Measurements from ENCODE around the gene VSTM2B.
"Not testable (repeated sequence)": the region's sequence is repeated elsewhere in the genome, so short reads cannot be mapped to it uniquely, and the experiment has no call there.

The VSTM2B gene

DNA sequence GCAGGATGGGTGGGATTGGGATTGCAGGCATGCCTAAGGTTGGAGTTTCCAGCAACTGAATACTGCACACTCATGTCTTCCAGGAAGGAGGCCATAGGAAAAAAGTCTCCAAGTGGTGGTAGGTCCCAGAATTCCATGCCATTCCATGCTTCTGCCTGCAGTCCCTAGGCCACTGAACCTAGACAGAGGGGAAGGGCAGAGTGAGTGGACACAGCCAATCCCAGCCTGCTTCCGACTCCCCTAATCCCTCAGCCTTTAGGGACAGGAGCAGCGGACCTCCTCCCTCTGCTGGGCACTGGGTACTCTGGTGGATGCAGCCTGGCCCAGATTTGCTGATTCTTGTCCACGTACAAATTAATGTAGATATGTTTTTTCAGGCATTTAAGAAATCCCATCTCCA is 17.0 kb downstream of the VSTM2B start:
- FAIRE-seq, result no peak
- no peak for DNase-seq (ENCODE audit: insufficient read length, low spot score)

DNA sequence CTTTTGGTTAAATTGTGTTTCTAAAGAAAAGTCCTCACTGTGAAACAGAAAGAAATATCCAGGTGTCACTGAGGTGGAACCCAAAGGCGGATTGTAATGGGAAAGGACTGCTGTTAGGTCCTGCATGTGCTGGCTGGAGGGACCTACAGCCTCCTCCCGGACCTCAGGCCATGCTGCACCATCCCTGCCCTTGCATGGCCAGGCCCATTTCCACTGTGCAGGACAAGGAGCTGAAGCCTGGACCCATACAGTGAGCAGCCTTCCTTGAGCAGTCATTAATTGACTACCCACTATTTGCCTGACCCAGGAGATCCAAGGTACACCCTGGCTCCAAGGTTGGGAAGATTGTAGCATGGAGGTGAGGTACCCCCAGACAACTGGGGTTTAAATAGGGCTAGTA is 17.6 kb downstream of the VSTM2B start:
- no peak for DNase-seq (ENCODE audit: insufficient read length, low spot score)
- FAIRE-seq, result no peak

- FAIRE-seq (no peak), DNase-seq (ENCODE audit: insufficient read length, low spot score) (no peak)
These were observed 19.0 kb downstream of the VSTM2B start for GRCh38 chr19:29544656-29545360.

- not testable (repeated sequence) for DNase-seq (ENCODE audit: insufficient read length, low spot score); FAIRE-seq
These were observed 19.7 kb downstream of the VSTM2B start for GRCh38 chr19:29545447-29545846.

DNA sequence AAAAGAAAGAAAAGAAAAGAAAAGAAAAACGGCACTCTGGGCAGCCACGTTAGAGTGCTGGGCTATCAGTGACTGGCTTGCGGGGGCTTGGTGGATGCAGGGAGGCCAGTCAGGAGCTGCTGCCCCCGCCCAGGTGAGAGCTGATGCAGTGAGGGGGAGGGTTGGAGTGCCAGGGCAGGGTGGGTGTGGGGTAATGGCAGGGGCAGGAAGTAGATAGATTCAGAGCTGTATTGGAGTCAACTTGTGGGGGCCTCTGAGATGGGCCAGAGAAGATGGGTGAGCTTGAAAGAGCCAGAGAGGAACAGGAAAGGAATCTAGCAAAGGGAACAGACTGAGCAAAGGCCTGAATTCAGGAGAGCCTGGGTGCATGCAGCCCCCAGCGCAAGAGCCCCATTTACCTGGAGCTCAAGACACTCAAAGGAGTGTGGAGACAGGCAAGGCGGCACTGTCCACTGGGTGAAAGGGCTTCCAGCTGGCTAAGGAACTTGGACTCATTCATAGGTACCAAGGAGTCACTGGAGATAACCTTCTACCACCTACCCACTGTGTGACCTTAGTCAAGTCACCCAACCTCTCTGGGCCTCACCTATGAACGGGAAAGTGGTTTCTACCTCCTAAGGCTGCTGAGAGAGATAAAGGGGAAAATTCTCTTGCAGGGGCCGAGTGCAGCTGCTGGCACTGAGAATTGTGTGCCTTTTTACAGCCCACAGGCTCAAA is 20.2 kb downstream of the VSTM2B start:
- DNase-seq (ENCODE audit: insufficient read length, low spot score) (no peak), FAIRE-seq (no peak)

- DNase-seq (ENCODE audit: insufficient read length, low spot score) (no peak), FAIRE-seq (no peak)
These were observed 20.9 kb downstream of the VSTM2B start for GRCh38 chr19:29546583-29547190.

DNA sequence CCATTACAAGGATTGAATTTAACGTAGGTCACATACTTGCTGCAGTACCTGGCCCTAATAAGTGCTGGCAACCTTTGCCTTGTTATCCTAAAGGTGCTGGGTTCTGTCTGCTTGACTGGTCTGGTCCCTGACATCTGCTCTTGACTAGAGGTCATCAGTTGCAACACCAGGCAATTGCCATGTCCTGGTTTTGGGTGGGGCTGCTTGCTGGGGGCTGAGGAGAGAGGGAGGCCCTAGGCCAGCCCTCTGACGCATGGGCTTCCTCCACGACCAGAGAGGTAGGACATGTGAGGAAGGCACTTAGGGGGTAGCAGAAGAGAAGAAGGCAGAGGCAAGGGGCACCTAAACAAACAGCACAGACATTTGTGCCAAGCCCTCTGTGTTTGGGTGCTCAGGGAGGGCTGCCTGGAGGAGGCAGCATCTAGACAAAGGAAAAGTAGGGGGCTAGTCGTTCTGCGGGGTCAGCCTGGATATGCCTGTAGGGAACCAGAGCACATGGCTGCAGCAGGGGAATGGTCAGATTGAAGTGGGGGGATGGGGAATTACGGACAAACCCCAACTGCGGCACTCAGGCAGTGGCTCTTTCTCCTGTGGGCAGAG is 21.7 kb downstream of the VSTM2B start:
- no peak for FAIRE-seq
- no peak for DNase-seq (ENCODE audit: insufficient read length, low spot score)

- DNase-seq (ENCODE audit: insufficient read length, low spot score) (no peak), FAIRE-seq (no peak)
These were observed 22.2 kb downstream of the VSTM2B start for GRCh38 chr19:29547981-29548380.

- DNase-seq (ENCODE audit: insufficient read length, low spot score) (no peak), FAIRE-seq (no peak)
These were observed 22.8 kb downstream of the VSTM2B start for GRCh38 chr19:29548483-29549085.

- no peak for DNase-seq (ENCODE audit: insufficient read length, low spot score)
- FAIRE-seq, result no peak
These were observed 23.6 kb downstream of the VSTM2B start for GRCh38 chr19:29549105-29550070.

- no peak for DNase-seq (ENCODE audit: insufficient read length, low spot score)
- FAIRE-seq, result no peak
These were observed 25.1 kb downstream of the VSTM2B start for GRCh38 chr19:29550896-29551295.

GRCh38 chr19:29551774-29552173 is 26.0 kb downstream of the VSTM2B start:
- DNase-seq (ENCODE audit: insufficient read length, low spot score), result no peak
- FAIRE-seq, result no peak

- FAIRE-seq (no peak), DNase-seq (ENCODE audit: insufficient read length, low spot score) (no peak)
These were observed 26.9 kb downstream of the VSTM2B start for GRCh38 chr19:29552454-29553280.

DNA sequence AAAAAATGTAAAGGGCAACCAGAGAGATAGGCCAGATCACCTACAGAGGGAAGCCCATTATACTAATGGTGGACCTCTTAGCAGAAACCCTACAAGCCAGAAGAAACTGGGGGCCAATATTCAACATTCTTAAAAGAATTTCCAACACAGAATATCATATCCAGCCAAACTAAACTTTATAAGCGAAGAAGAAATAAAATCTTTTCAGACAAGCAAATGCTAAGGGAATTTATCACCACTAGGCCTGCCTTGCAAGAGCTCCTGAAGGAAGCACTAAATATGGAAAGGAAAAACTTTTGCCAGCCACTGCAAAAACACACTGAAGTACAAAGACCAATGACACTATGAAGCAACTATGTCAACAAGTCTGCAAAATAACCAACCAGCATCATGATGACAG is 28.4 kb downstream of the VSTM2B start:
- DNase-seq (ENCODE audit: insufficient read length, low spot score), result no peak
- FAIRE-seq, result no peak

GRCh38 chr19:29559110-29559509 is 33.3 kb downstream of the VSTM2B start:
- FAIRE-seq; DNase-seq (ENCODE audit: insufficient read length, low spot score): not testable (repeated sequence)

DNA sequence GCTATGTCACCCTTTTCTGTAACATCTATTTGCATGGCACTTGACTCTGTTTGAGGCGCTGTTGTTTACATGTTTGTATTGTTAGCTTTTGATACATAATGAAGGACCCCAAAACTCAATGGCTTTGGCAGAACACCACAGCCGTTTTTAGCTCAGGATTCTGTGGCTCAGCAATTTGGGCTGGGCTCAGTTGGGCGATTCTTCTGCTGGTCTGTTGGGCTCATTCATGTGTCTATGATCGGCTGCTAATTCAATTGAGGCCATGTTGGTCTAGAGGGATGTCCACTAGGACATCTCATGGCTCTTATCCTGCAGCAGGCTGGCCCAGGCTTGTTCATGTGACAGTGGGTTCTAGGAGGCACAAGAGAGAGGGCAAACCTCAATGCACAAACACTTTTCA is 33.9 kb downstream of the VSTM2B start:
- FAIRE-seq, result no peak
- DNase-seq (ENCODE audit: insufficient read length, low spot score), result no peak

GRCh38 chr19:29560313-29561075 is 34.7 kb downstream of the VSTM2B start:
- DNase-seq (ENCODE audit: insufficient read length, low spot score) (no peak), FAIRE-seq (no peak)

DNA sequence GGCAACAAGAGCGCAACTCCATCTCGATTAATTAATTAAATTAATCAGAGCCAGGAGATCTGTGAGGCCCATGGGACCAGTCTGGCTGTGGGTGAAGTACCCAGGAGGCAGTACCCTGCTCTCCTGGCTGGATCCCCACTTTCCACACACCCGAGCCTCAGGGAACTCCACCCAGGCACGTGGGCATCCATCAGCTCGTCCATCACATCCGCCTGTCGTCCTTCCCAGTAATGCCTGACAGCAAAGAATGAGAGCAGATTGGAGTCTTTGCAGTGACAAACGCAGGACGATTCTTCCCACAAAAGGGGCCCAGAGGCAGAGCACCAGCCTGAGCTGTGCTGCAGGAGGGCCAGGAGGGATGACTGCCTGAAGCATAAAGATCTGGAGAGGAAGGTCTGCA is 35.8 kb downstream of the VSTM2B start:
- DNase-seq (ENCODE audit: insufficient read length, low spot score) (no peak), FAIRE-seq (no peak)
